Right lung (tissue), 5 donors: ENCODE measurements around the gene SH3GLB2. TPM values are rescaled to one million over a fixed set of nuclear protein-coding genes. Genes with fewer than 3 reads are reported as not detected.
"Not testable (repeated sequence)": the region's sequence is repeated elsewhere in the genome, so short reads cannot be mapped to it uniquely, and the experiment has no call there.

Source experiments
- DNase-seq, 2 donors: peaks; one replicate each; pipeline ENCODE4 v3.0.0-alpha.2; 2013
- polyA plus RNA-seq, 5 donors: library from polyadenylated mRNA; unstranded; fragments of 120-200 nt; gene quantifications; one replicate each; pipeline versions ENCODE4 v1.2.1 to v1.2.3, GENCODE V29; 2013; ENCODE audit warnings: inconsistent platforms in 1 of 5, low replicate concordance in 1 of 5; ENCODE audit not compliant: insufficient read length in 5 of 5, insufficient read depth in 1 of 5

SH3GLB2 gene
- polyA plus RNA-seq, 5 donors: 54.2 to 83.2 (median 67.8) TPM

- no peak for DNase-seq
Observed at GRCh38 chr9:129058965-129059795, 31.0 kb upstream of the SH3GLB2 start.

GRCh38 chr9:129054163-129054851 is 26.2 kb upstream of the SH3GLB2 start:
- DNase-seq: no peak

- DNase-seq: no peak
Observed at GRCh38 chr9:129053020-129053419, 24.9 kb upstream of the SH3GLB2 start.

GRCh38 chr9:129052592-129052991 is 24.5 kb upstream of the SH3GLB2 start:
- DNase-seq: peak; percentile 18 to 23

GRCh38 chr9:129042016-129042415 is 13.9 kb upstream of the SH3GLB2 start:
- DNase-seq: no peak

- DNase-seq: no peak
Observed at GRCh38 chr9:129040113-129040643, 12.0 kb upstream of the SH3GLB2 start.

- no peak for DNase-seq
Observed at GRCh38 chr9:129038109-129038852, 10.2 kb upstream of the SH3GLB2 start.

- no peak for DNase-seq
Observed at GRCh38 chr9:129037767-129038098, 9.6 kb upstream of the SH3GLB2 start.

- DNase-seq: no peak
Observed at GRCh38 chr9:129036923-129037766, 9.0 kb upstream of the SH3GLB2 start.

- DNase-seq: peak; percentile 98 to 99
Observed at GRCh38 chr9:129036241-129036922, 8.3 kb upstream of the SH3GLB2 start, which contains the start of gene MIGA2. Gene MIGA2 (plus strand): TSS chr9:129036626. CDS start chr9:129040595, 3,969 bp downstream.

- DNase-seq: not testable (repeated sequence)
Observed at GRCh38 chr9:129035838-129036237, 7.7 kb upstream of the SH3GLB2 start.

GRCh38 chr9:129033216-129033615 is 5.1 kb upstream of the SH3GLB2 start:
- DNase-seq: no peak

GRCh38 chr9:129032541-129033159 is 4.5 kb upstream of the SH3GLB2 start:
- no peak for DNase-seq

GRCh38 chr9:129031514-129031913 is 3.4 kb upstream of the SH3GLB2 start:
- no peak for DNase-seq

GRCh38 chr9:129030191-129030590 is 2.1 kb upstream of the SH3GLB2 start:
- no peak for DNase-seq

GRCh38 chr9:129027685-129028191 is 393 bp downstream of the SH3GLB2 start:
- peak in 1 of 2 donors; percentile 39 for DNase-seq

- DNase-seq: no peak
Observed at GRCh38 chr9:129027224-129027684, 877 bp downstream of the SH3GLB2 start.

- DNase-seq: peak; percentile 28 to 36
Observed at GRCh38 chr9:129026442-129027223, 1.5 kb downstream of the SH3GLB2 start.

GRCh38 chr9:129023908-129024233 is 4.3 kb downstream of the SH3GLB2 start:
- no peak for DNase-seq
